Stimulated activated CD4-positive, alpha-beta T cell treated with anti-CD3 and anti-CD28 coated beads, TNF-alpha, amount 100 ng/mL, for 4 hours (primary cell): ENCODE data around the gene PDE6D.
"Not testable (repeated sequence)": the region's sequence is repeated elsewhere in the genome, so short reads cannot be mapped to it uniquely, and the experiment has no call there.

Experiments used
- DNase-seq, 3 experiments: peaks; one replicate each; pipeline ENCODE4 v3.0.0-alpha.2; 2020; ENCODE audit warnings: low read depth in 3 of 3

PDE6D gene

DNA sequence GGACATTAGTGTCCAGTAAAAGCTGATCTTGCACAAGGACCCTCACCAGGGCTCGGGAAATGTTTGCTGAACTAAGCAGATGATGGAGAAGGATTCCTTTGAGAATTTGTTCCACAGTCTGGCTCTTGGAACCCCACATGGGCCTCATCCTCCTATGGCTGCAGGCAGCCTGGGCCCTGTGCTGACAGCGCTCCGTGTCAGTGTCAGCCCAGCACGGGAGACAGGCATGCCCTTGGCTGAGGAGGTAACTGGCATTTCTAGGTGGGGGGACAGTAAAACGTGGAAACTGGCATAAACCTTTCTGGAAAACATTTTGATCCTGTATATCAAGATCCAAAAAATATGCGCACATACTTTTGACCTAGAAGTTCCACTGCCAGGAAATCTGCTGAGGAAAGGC is 62.3 kb downstream of the PDE6D start:
- DNase-seq: no peak

GRCh38 chr2:231717281-231718171 is 63.6 kb downstream of the PDE6D start:
- no peak for DNase-seq

GRCh38 chr2:231716666-231717280 is 64.3 kb downstream of the PDE6D start:
- no peak for DNase-seq

GRCh38 chr2:231715988-231716616 is 65.0 kb downstream of the PDE6D start:
- no peak for DNase-seq

GRCh38 chr2:231715499-231715837 is 65.6 kb downstream of the PDE6D start:
- no peak for DNase-seq

GRCh38 chr2:231714639-231715498 is 66.2 kb downstream of the PDE6D start:
- peak; percentile 60 to 80 (median 73) for DNase-seq

GRCh38 chr2:231713730-231714638 is 67.1 kb downstream of the PDE6D start:
- peak; percentile 75 to 85 (median 81) for DNase-seq

DNA sequence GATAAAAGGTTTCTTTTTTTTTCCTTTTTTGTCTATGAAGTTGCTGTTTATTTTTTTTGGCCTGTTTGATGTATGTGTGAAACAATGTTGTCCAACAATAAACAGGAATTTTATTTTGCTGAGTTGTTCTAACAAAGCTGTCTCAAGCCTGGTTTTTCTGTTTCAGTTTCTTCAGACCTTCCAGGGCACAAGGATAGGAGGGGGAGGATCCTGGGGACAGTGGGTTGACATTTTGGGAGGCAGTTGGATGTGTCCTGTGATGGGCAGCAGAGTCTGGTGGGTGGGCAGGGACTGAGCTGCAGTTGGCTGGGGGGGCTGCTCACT is 67.7 kb downstream of the PDE6D start:
- DNase-seq: not testable (repeated sequence)

DNA sequence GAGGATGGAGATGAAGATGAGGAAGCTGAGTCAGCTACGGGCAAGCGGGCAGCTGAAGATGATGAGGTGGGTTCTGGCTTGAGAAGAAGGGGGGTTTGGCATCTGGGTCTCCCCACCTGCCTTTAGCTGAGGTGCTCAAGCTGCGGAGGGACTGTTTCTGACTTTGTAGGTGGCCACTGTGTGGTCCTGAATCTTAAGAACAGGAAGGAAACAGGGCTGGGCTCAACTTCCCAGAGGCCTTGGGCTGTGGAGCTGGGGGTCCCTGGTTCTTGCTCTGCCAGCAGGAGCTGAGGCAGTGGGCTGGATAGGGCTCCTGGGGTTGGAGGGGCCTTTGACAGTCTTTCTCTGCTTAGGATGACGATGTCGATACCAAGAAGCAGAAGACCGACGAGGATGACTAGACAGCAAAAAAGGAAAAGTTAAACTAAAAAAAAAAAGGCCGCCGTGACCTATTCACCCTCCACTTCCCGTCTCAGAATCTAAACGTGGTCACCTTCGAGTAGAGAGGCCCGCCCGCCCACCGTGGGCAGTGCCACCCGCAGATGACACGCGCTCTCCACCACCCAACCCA is 68.5 kb downstream of the PDE6D start:
- DNase-seq: peak in 2 of 3 experiments; percentile 20 to 29

DNA sequence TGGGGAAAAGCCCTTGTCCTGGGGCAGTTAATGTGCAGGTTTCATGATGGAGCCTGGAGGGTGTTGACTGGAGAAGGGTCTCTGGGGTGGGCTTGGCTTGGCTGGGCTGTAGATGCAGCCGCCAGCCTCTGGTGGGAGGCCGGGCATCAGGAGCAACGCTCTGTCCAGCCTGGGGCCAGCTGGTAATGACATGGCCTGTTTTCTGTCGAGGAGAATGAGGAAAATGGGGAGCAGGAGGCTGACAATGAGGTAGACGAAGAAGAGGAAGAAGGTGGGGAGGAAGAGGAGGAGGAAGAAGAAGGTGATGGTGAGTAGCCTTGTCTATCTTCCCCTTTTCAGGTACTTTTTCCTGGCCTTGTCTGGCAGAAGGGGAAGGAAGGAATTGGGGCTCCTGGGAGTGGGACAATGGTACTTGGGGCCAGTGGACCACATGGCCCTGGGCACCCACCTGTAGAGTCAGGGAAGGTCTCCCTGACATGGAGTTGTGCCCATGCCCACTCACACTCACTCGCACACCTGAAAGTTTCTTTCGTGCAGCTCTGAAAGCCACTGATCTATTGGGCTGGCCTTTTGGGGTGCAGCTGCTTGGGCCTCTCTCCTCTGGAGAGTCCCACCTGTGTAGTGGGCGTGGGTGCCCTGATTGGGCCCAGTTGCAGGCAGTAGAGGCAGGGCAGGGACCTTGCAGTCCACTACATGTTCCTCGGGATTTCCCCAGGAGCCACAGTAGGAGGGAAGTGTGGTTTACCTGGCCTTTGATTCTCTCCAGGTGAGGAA is 69.2 kb downstream of the PDE6D start:
- DNase-seq: no peak

GRCh38 chr2:231710799-231711676 is 70.0 kb downstream of the PDE6D start:
- no peak for DNase-seq

DNA sequence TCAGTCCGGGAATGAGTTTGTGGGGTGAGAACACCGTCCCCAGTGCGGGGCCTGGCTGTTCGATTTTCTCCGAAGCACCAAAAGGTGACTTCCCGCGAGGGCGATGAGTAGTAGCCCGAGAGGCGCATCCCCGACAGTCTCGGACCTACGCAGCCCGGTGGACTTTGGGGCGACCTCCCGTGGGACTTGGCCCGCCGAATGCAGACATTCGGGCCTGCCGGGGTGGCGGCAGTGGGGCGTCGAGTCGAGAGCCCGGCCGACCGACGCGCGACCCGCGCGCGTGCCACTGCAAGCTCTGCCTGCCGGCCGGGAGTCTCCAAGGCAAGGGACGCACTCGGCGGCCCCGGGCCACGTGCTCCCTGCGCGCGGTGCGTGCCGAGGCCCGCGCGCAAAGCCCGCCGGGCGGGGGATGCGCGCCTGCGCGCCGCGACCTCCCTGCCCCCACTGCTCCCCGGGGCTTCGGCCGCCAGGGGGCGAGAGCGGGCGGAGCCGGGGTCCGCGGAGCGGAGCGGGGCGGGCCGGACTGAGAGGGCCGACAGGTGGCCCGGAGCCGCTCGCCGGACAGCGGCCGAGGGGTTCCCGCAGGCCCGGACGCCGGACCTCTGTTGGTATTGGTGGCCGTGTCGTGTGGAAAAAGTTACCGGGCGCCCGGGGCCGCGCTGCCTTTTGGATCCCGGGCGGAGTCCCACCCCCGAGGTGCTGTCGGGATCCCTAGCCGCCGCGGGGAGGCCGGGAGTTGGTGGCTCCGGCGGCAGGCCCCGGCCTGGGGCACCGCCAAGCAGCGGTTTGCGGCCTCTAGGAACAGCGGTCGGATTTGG is 70.9 kb downstream of the PDE6D start:
- peak; percentile 70 to 80 (median 75) for DNase-seq

GRCh38 chr2:231709636-231709980 is 71.5 kb downstream of the PDE6D start:
- DNase-seq: peak in 1 of 3 experiments; percentile 14

GRCh38 chr2:231708773-231709635 is 72.1 kb downstream of the PDE6D start:
- peak; percentile 39 to 53 (median 48) for DNase-seq

DNA sequence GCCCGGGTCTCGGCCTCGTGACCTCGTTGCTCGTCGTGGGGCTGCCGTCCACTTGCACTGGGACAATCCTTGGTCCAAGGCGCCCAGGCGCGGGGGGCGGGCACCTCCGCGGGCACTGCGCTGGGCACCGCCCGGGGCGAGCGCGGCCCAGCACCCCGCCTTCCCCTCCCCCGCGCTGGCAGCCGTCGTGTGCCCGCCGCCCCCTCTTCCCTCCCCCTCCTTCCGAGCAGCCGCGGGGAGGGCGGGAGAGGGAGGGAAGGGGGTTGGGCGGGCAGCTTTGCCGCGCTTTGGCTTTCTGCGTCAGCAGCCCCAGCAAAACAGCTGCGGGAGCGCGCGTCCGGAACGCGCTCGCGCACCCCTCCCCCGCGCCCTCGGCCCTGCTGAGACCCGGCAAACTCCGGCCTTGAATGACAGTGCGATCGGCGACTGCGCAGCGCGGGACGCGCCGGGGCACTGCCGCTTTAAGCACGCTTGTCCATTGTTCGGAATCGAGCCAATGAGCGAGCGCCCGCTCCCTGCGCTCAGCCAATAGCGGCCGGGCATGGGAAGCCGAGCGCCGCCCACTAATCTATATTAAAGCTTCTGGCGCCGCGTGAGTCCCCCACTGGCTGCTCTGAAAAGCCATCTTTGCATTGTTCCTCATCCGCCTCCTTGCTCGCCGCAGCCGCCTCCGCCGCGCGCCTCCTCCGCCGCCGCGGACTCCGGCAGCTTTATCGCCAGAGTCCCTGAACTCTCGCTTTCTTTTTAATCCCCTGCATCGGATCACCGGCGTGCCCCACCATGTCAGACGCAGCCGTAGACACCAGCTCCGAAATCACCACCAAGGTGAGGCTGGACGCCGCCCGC is 72.9 kb downstream of the PDE6D start, which contains the start of gene PTMA:
Gene PTMA, plus strand, starts transcription at position 599 of the 846 bp plus-strand sequence. Its CDS starts 182 bp downstream, at position 781.
- peak; percentile 98 to 99 (median 99) for DNase-seq

DNA sequence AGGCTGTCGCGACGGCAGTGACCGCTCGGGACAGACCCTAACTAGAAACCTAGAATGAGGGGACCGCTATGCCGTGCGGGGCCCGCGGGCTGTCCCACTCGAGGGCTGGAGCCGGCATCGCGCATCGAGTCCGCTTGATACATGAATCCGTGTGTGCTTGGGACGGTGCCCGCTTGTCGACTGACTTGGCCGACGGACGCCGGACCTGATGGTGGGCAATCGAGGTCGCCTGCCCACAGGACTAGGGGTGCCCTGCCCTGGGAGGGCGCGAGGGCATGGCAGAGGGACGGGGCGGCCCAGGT is 73.5 kb downstream of the PDE6D start:
- DNase-seq: peak in 2 of 3 experiments; percentile 21 to 51
